T-helper 9 cell (primary cell): ENCODE data around the gene NR6A1.

Source experiments
- DNase-seq: peaks from one replicate; pipeline ENCODE4 v3.0.0-alpha.2; 2020

The NR6A1 gene

GRCh38 chr9:124481115-124481514 is 290.0 kb downstream of the NR6A1 start:
- DNase-seq, result no peak

DNA sequence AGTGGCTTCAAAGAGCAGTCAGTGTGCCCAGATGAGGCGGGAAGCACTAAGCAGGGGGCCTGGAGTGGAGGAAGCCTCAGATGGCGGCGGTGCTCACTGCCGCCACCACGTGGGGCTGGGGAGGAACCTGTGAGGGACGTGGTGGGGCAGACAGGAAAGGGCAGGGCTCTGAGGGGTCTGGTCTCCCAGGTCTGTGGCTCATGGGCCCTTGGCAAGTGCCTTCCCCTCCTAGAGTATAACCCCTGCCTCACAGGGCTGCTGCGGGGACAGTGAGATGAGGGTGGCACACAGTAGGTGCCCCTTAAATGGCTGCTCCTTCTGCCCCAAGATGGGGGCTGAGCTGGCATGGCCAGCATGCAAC is 290.5 kb downstream of the NR6A1 start:
- DNase-seq, result no peak

- DNase-seq, result no peak
Observed at GRCh38 chr9:124479947-124480620, 291.0 kb downstream of the NR6A1 start.

- DNase-seq, result no peak
Observed at GRCh38 chr9:124479371-124479770, 291.7 kb downstream of the NR6A1 start.

GRCh38 chr9:124478354-124478753 is 292.8 kb downstream of the NR6A1 start:
- no peak for DNase-seq

DNA sequence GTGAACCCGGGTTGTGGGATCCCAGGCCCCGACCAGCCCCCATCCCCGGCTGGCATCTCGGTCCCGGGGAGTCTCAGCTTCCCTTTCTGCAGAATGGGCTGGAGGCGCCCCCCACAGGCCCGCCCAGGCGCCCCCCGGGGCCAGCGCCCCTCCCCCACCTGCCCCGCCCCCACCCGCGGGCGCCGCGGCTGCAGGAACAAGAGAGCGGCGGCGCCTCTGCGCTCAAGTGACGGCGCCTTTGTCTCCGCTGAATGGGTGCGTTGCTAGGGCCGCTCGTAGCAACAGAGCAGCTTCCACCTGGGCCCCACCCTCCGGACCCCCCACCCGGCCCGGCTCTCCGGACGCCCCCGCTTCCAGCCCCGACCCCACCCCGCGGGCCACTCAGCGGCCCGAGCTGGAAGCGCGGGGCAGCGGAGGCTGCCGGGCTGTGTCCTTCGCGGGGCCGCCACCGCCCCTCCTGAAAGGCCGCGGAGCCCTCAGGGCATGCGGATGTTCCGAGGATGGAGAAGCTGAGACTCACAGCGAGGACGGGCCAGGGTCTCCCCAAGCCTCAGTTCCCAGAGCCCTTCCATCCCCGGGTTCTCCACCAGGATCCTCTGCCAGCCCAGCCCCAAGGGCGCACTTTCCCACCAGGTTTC is 293.3 kb downstream of the NR6A1 start:
- no peak for DNase-seq

GRCh38 chr9:124477211-124477647 is 293.9 kb downstream of the NR6A1 start:
- no peak for DNase-seq

DNA sequence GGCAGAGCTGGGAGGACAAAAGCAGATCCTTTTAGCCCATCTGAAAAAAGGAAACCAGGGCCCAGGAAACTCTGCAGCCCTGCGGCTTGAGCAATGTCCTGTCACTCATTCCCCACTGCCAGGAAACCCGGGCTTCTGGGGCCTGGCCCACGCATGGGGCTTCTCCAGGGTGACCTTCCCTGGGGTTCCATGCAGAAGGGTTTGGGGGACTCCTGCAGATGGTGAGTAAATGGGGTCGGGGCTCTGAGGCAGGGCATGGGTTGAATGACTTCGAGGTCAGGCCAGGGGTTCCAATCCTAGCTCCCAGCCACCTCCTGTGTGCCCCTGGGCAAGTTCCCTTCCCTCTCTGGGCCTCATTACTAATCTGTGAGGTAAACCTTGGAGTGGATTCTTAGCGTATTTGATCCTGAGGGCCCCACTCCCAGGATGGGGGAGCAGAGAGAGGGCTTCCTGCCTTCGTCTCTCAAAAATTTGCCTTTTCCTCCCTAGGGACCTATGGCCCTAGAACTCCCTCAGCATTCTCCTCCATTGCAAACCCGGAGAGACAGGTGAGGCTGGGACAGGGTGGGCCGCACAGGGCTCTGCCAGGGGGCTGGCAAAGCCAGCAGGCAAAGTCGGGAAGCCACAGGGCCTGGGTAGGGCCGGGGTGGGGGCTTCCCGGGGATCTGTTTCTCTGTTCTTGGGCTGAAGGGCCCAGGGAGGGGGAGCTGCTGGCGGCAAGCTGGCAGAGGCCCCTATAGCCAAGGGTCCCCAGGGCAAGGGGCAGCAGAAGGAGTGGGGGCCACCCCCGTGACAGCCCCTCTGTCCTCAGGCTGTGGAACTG is 295.0 kb downstream of the NR6A1 start:
- DNase-seq, result no peak

- DNase-seq, result no peak
Observed at GRCh38 chr9:124475158-124475867, 295.8 kb downstream of the NR6A1 start.

DNA sequence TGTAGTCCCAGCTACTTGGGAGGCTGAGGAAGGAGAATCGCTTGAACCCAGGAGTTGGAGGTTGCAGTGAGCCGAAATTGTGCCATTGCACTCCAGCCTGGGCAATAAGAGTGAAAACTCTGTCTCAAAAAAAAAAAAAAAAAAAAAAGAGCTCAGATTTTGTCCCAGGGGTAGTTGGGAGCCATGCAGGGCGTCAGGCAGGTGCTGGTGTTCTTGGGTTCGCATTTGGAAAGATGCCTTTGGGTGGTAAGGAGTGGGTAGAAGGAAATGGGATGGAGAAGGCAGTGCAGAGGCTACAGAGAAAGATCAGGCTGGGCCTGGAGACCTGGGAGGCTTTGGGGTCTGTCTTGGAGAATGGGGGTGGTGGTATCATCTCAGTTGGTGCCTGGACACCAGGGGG is 297.0 kb downstream of the NR6A1 start:
- no peak for DNase-seq

DNA sequence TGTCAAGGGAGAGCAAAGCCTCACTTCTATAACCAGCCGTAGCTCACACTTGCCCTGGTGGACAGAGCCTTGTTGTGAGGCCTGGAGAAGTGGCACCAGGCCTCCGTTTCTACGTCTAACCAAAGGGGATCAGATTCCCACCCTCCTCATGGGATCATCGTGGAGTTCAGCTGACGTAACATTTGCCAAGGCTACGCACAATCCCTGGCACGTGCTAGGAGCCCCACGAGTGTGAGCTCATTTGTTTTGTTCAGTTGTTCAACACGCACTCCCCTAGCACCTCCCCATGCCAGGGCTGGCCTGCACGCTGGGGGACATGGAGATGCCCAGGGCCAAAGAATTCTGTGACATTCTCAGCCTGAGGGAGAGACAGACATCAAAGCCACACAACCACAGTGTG is 297.8 kb downstream of the NR6A1 start:
- DNase-seq, result no peak

- no peak for DNase-seq
Observed at GRCh38 chr9:124472770-124473169, 298.3 kb downstream of the NR6A1 start.

GRCh38 chr9:124471761-124472160 is 299.4 kb downstream of the NR6A1 start:
- no peak for DNase-seq

DNA sequence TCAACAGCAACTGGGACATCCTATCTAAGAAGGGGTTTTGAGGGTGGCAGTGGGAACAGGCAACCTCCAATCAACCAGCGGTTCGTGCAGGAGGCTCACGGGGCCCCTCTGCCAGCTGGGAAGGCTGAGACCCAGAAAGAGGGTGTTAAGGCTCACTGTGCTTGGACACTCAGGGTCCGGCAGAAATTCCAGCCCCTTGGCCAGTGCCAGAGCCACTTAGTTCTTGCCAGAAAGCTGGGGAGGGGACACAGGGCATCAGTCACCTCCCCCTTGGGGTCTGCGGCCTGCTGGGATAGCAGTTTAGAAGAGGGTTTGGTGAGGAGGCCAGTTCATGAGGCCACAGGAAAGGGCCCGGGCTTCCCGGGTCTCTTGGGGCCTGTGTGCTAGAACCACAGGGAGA is 300.4 kb downstream of the NR6A1 start:
- DNase-seq, result no peak

DNA sequence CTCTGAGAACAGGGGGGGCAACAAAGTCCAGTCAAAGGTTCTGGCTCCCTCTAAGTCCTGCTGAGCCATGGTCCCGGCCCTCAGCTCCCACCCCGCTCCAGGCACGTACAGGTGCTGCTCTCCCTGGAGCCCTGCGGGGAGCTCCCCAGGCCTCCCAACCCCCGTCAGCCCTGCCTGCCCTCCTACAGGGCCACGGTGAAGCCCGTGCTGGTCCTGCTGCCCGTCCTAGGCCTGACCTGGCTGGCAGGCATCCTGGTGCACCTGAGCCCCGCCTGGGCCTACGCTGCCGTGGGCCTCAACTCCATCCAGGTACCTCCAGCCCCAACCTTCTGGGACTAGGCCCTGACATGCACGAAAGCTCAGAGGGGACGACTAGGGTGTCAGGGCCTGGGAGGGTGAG is 300.8 kb downstream of the NR6A1 start:
- no peak for DNase-seq

DNA sequence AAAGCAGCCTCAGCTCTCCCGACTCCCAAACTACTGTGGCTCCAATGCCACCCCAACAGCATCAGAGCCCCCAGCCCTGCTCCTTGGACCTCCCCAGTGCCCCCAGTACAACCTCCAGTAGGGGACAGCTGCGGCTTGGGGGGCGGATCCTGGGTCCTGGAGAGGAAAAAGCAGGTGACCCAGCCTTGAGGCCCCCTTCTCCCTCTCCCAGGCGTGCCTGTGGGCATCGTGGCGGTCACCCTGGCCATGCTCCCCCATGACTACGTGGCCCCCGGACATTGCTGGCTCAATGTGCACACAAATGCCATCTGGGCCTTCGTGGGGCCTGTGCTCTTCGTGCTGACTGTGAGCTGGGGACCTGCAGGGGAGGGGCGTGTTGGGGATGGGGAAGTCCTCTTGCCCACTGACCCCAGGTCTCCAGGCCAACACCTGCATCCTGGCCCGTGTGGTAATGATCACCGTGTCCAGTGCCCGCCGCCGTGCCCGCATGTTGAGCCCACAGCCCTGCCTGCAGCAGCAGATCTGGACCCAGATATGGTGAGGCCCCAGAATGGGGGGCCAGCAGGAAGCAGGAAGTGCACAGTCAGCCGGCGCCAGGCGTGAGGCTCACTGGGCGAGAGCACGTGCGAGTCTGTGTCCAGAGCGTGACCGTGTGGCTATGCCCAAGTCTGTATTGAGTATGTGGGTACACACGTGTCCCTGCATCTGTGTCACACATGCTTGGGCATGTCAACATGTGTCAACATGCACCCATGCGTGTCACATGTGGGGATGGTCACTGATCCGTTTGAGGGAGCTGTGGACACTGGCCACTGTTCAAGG is 301.9 kb downstream of the NR6A1 start:
- no peak for DNase-seq

GRCh38 chr9:124468061-124468740 is 302.9 kb downstream of the NR6A1 start:
- DNase-seq, result no peak

- DNase-seq, result no peak
Observed at GRCh38 chr9:124467410-124468060, 303.6 kb downstream of the NR6A1 start.
